GM19328 (cell line): Measurements from ENCODE around the gene ARHGEF6.

Experiments
- ATAC-seq: cut with Tn5 transposase; IDR thresholded peaks from one replicate; pipeline ENCODE4 v1.9.1; 2021; ENCODE audit warnings: mild to moderate bottlenecking, moderate library complexity; ENCODE audit not compliant: unreplicated experiment

Gene ARHGEF6

GRCh38 chrX:136697156-136697555 lies 83.6 kb downstream of the ARHGEF6 start:
- no peak for ATAC-seq

GRCh38 chrX:136694431-136695087 lies 86.2 kb downstream of the ARHGEF6 start:
- ATAC-seq, result peak; percentile 64

GRCh38 chrX:136692271-136692670 lies 88.5 kb downstream of the ARHGEF6 start:
- ATAC-seq, result no peak

GRCh38 chrX:136691028-136691809 lies 89.5 kb downstream of the ARHGEF6 start:
- no peak for ATAC-seq

- ATAC-seq, result no peak
These were observed 91.3 kb downstream of the ARHGEF6 start for GRCh38 chrX:136689436-136689835.

- no peak for ATAC-seq
These were observed 93.3 kb downstream of the ARHGEF6 start for GRCh38 chrX:136687457-136687856.

GRCh38 chrX:136684120-136684519 lies 96.6 kb downstream of the ARHGEF6 start:
- no peak for ATAC-seq

- no peak for ATAC-seq
These were observed 101.2 kb downstream of the ARHGEF6 start for GRCh38 chrX:136679531-136679930.

GRCh38 chrX:136674270-136674985 lies 106.3 kb downstream of the ARHGEF6 start:
- ATAC-seq, result no peak

GRCh38 chrX:136671006-136671610 lies 109.6 kb downstream of the ARHGEF6 start:
- ATAC-seq, result no peak

GRCh38 chrX:136667446-136668168 lies 113.1 kb downstream of the ARHGEF6 start:
- ATAC-seq, result no peak

- ATAC-seq, result no peak
These were observed 114.6 kb downstream of the ARHGEF6 start for GRCh38 chrX:136666088-136666487.

- peak; percentile 49 for ATAC-seq
These were observed 115.4 kb downstream of the ARHGEF6 start for GRCh38 chrX:136665258-136665900.

GRCh38 chrX:136662976-136663375 lies 117.8 kb downstream of the ARHGEF6 start:
- ATAC-seq, result no peak

GRCh38 chrX:136662104-136662503 lies 118.6 kb downstream of the ARHGEF6 start:
- ATAC-seq, result no peak

GRCh38 chrX:136660896-136661295 lies 119.8 kb downstream of the ARHGEF6 start:
- ATAC-seq, result no peak

- no peak for ATAC-seq
These were observed 121.6 kb downstream of the ARHGEF6 start for GRCh38 chrX:136659174-136659573.

GRCh38 chrX:136658151-136658550 lies 122.6 kb downstream of the ARHGEF6 start:
- no peak for ATAC-seq

GRCh38 chrX:136656361-136656964 lies 124.3 kb downstream of the ARHGEF6 start:
- ATAC-seq, result no peak
